Measurements from ENCODE around the gene RNF112. TPM values are rescaled to one million over a fixed set of nuclear protein-coding genes. Genes with fewer than 3 reads are reported as not detected.

Gene RNF112
- total RNA-seq, 1 experiment from 2014 or later = 0.09 TPM

- H3K4me1 ChIP-seq (ENCODE audit: insufficient read depth, low read length, poor library complexity, severe bottlenecking) = peaks cover 32% of the 10 kb centered on the region
- no peak overlapping the region for H3K4me3 ChIP-seq (ENCODE audit: low read depth, low read length, poor library complexity, severe bottlenecking)
- ChIA-PET POLR2A (ENCODE audit: low non-redundant PET) (no interaction called here), CTCF (interaction anchor here (3.3 kb wide), 1 partner anchor 86 kb away, joined by 41 read pairs; the partner anchor contains the start of gene B9D1)
- peak; percentile 86 for DNase-seq (ENCODE audit: low spot score)
- no peaks in the 10 kb centered on the region for H3K27me3 ChIP-seq (replicated peaks; ENCODE audit: insufficient read depth, low read depth, low read length, poor library complexity)
- intact Hi-C loops (cut with micrococcal nuclease; ENCODE audit: unreplicated experiment) = loop anchor here (5.0 kb wide), 1 partner anchor 71 kb away; the partner anchor contains the start of gene MAPK7
- TF ChIP-seq, protein P1, sequence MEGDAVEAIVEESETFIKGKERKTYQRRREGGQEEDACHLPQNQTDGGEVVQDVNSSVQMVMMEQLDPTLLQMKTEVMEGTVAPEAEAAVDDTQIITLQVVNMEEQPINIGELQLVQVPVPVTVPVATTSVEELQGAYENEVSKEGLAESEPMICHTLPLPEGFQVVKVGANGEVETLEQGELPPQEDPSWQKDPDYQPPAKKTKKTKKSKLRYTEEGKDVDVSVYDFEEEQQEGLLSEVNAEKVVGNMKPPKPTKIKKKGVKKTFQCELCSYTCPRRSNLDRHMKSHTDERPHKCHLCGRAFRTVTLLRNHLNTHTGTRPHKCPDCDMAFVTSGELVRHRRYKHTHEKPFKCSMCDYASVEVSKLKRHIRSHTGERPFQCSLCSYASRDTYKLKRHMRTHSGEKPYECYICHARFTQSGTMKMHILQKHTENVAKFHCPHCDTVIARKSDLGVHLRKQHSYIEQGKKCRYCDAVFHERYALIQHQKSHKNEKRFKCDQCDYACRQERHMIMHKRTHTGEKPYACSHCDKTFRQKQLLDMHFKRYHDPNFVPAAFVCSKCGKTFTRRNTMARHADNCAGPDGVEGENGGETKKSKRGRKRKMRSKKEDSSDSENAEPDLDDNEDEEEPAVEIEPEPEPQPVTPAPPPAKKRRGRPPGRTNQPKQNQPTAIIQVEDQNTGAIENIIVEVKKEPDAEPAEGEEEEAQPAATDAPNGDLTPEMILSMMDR (conservative IDR thresholded peaks at IDR 0.05; ENCODE audit: low read depth, low read length) = no peak
- no peak for TF ChIP-seq EZH2 (IDR thresholded peaks at IDR 0.05; ENCODE audit: borderline replicate concordance, low read depth, low read length, poor library complexity, severe bottlenecking)
- peak overlapping the region; percentile 82 for H3K27ac ChIP-seq (ENCODE audit: low read depth, low read length, poor library complexity, severe bottlenecking)
- peaks cover 4% of the 10 kb centered on the region for H3K9me3 ChIP-seq (ENCODE audit: low read depth, low read length, poor library complexity, severe bottlenecking)
- H3K36me3 ChIP-seq (ENCODE audit: insufficient read depth, low read length, poor library complexity, severe bottlenecking) = no peaks in the 10 kb centered on the region
- BruUV-seq (replicated peaks) = no TSS peak
These were observed 37.6 kb downstream of the RNF112 start for GRCh38 chr17:19448341-19449268.

- Histone ChIP-seq H3K9me3 (ENCODE audit: low read depth, low read length, poor library complexity, severe bottlenecking) (peaks cover 4% of the 10 kb centered on the region), H3K36me3 (ENCODE audit: insufficient read depth, low read length, poor library complexity, severe bottlenecking) (no peaks in the 10 kb centered on the region), H3K4me3 (ENCODE audit: low read depth, low read length, poor library complexity, severe bottlenecking) (no peak overlapping the region), H3K4me1 (ENCODE audit: insufficient read depth, low read length, poor library complexity, severe bottlenecking) (peaks cover 32% of the 10 kb centered on the region), H3K27me3 (replicated peaks; ENCODE audit: insufficient read depth, low read depth, low read length, poor library complexity) (no peaks in the 10 kb centered on the region), H3K27ac (ENCODE audit: low read depth, low read length, poor library complexity, severe bottlenecking) (peak overlapping the region; percentile 82)
- TF ChIP-seq, protein P1 (conservative IDR thresholded peaks at IDR 0.05; ENCODE audit: low read depth, low read length) = no peak
- TF ChIP-seq EZH2 (IDR thresholded peaks at IDR 0.05; ENCODE audit: borderline replicate concordance, low read depth, low read length, poor library complexity, severe bottlenecking) = no peak
- ChIA-PET POLR2A (ENCODE audit: low non-redundant PET) (no interaction called here), CTCF (interaction anchor here (3.3 kb wide), 1 partner anchor 87 kb away, joined by 41 read pairs; the partner anchor contains the start of gene B9D1)
- BruUV-seq (replicated peaks) = no TSS peak
- no peak for DNase-seq (ENCODE audit: low spot score)
- intact Hi-C loops (cut with micrococcal nuclease; ENCODE audit: unreplicated experiment) = loop anchor here (5.0 kb wide), 1 partner anchor 72 kb away; the partner anchor contains the start of gene MAPK7
These were observed 38.6 kb downstream of the RNF112 start for GRCh38 chr17:19449656-19450055.

DNA sequence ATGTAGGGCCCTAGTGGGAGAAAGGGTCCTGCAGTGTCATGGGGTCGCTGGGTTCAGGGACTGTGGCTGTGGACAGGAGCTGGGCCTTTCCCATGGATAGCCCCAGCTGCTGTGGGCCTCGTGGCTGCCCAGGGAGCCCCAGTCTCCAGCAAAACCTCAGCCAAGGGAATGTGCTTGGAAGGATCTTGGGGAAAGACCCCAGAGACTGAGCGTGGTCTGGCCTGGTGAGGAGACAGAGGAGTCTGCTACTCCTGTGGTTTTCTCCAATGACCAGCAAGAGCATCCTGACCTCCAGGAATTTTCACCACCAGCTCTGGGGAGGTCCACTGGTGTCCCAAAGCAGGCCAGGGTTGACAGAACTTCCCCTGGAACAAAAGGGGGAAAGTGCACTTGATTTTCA is 42.3 kb downstream of the RNF112 start:
- H3K4me3 ChIP-seq (ENCODE audit: low read depth, low read length, poor library complexity, severe bottlenecking) = no peak overlapping the region
- DNase-seq (ENCODE audit: low spot score) = no peak
- TF ChIP-seq, protein P1 (conservative IDR thresholded peaks at IDR 0.05; ENCODE audit: low read depth, low read length) = no peak
- TF ChIP-seq EZH2 (IDR thresholded peaks at IDR 0.05; ENCODE audit: borderline replicate concordance, low read depth, low read length, poor library complexity, severe bottlenecking) = no peak
- H3K27ac ChIP-seq (ENCODE audit: low read depth, low read length, poor library complexity, severe bottlenecking) = no peak overlapping the region
- intact Hi-C loops (cut with micrococcal nuclease; ENCODE audit: unreplicated experiment) = no loop called here
- ChIA-PET POLR2A (ENCODE audit: low non-redundant PET) (no interaction called here), CTCF (interaction anchor here (0.6 kb wide), 1 partner anchor 56 kb away, joined by 8 read pairs; no protein-coding TSS in a partner anchor)
- no peaks in the 10 kb centered on the region for H3K9me3 ChIP-seq (ENCODE audit: low read depth, low read length, poor library complexity, severe bottlenecking)
- H3K36me3 ChIP-seq (ENCODE audit: insufficient read depth, low read length, poor library complexity, severe bottlenecking) = no peaks in the 10 kb centered on the region
- BruUV-seq (replicated peaks) = no TSS peak
- H3K4me1 ChIP-seq (ENCODE audit: insufficient read depth, low read length, poor library complexity, severe bottlenecking) = peaks cover 24% of the 10 kb centered on the region
- H3K27me3 ChIP-seq (replicated peaks; ENCODE audit: insufficient read depth, low read depth, low read length, poor library complexity) = no peaks in the 10 kb centered on the region

Data from A673 (cell line).